GM12878 (cell line): ENCODE measurements around the gene LRRC45. TPM values are rescaled to one million over a fixed set of nuclear protein-coding genes. Genes with fewer than 3 reads are reported as not detected.
A peak's percentile ranks its signal among the peaks of the same experiment; 100 is the strongest.

Experiments
- ATAC-seq: fragments of 200-7000 bp; cut with Tn5 transposase; 3 replicates; pipeline ENCODE4 v1.9.1; 2020; ENCODE audit warnings: mild to moderate bottlenecking, moderate library complexity
- BruUV-seq: library from RNA; stranded (reverse); fragments of 400-500 nt; replicated peaks from 2 replicates; lab custom pipeline; 2021; lab: Mats Ljungman, UMichigan
- CTCF ChIA-PET: fragments of 300-600 bp; sonication (Branson Sonifier 250); formaldehyde crosslinking; extraction: SDS; loops from one replicate; lab custom pipeline; 2021; ENCODE audit warnings: inconsistent platforms; lab: Yijun Ruan, JAX
- POLR2A ChIA-PET: fragments of 350-600 bp; formaldehyde crosslinking; extraction: SDS; loops from one replicate; lab custom pipeline; 2021; ENCODE audit warnings: inconsistent platforms; lab: Charles Lee
- RAD21 ChIA-PET: fragments of 300-600 bp; sonication (Branson Sonifier 250); formaldehyde crosslinking; loops from one replicate; lab custom pipeline; 2023; ENCODE audit warnings: antibody characterized with exemption; ENCODE audit not compliant: unreplicated experiment; lab: Charles Lee
- SMC1A ChIA-PET: fragments of 300-600 bp; sonication (Branson Sonifier 250); formaldehyde crosslinking; loops from one replicate; lab custom pipeline; 2023; ENCODE audit not compliant: unreplicated experiment, uncharacterized antibody; lab: Charles Lee
- DNase-seq: peaks from one replicate; pipeline ENCODE4 v3.0.0-alpha.2; 2011; ENCODE audit warnings: low read depth, low spot score
- FAIRE-seq: peaks from 3 replicates; lab custom pipeline; 2011; peaks lifted over from hg19 to GRCh38; lab: Jason Lieb, UNC
- H2AFZ ChIP-seq: 2 replicates; pipeline ENCODE4 v1.6.0; 2011; ENCODE audit warnings: low read depth, low read length, control low read depth; ENCODE audit not compliant: control insufficient read depth
- H3K27ac ChIP-seq: 2 replicates; pipeline ENCODE4 v1.5.1; 2011; ENCODE audit warnings: control low read depth; ENCODE audit not compliant: control insufficient read depth, insufficient read depth
- H3K27me3 ChIP-seq, 2 experiments: replicated peaks in 1 of 2; 2 replicates each; pipeline versions ENCODE4 v1.6.0 to v1.6.1; 2011; ENCODE audit warnings: low read length in 1 of 2; ENCODE audit not compliant: control insufficient read depth in 2 of 2, insufficient read depth in 2 of 2
- H3K36me3 ChIP-seq, 2 experiments: 2 replicates each; pipeline ENCODE4 v1.5.1; 2011; ENCODE audit warnings: low read length in 1 of 2; ENCODE audit not compliant: control insufficient read depth in 2 of 2, insufficient read depth in 2 of 2
- H3K4me1 ChIP-seq: 2 replicates; pipeline ENCODE4 v1.6.1; 2011; ENCODE audit warnings: mild to moderate bottlenecking, low read length, moderate library complexity, mixed read lengths; ENCODE audit not compliant: control insufficient read depth, insufficient read depth
- H3K4me2 ChIP-seq: 2 replicates; pipeline ENCODE4 v1.6.0; 2011; ENCODE audit warnings: control low read depth; ENCODE audit not compliant: control insufficient read depth, insufficient read depth
- H3K4me3 ChIP-seq: fragments of 200-600 bp; sonication (generic); 2 replicates; pipeline ENCODE4 v1.5.1; 2016
- H3K79me2 ChIP-seq: 2 replicates; pipeline ENCODE4 v1.6.0; 2011; ENCODE audit warnings: low read length; ENCODE audit not compliant: control insufficient read depth, insufficient read depth
- H3K9ac ChIP-seq: 2 replicates; pipeline ENCODE4 v1.8.0; 2011; ENCODE audit warnings: low read length, control low read depth, mixed read lengths; ENCODE audit not compliant: control insufficient read depth, insufficient read depth
- H3K9me3 ChIP-seq: replicated peaks from 3 replicates; pipeline ENCODE4 v1.5.1; 2011; ENCODE audit warnings: mild to moderate bottlenecking, low read length; ENCODE audit not compliant: control insufficient read depth, insufficient read depth
- H4K20me1 ChIP-seq: 2 replicates; pipeline ENCODE4 v1.6.0; 2011; ENCODE audit not compliant: control insufficient read depth, insufficient read depth
- GATAD2B ChIP-seq: fragments of 450-650 bp; conservative IDR thresholded peaks from 2 replicates; pipeline ENCODE4 v1.6.1; 2017; ENCODE audit warnings: low read depth, mild to moderate bottlenecking, moderate library complexity
- MYC ChIP-seq: IDR thresholded peaks from 2 replicates; pipeline ENCODE4 v1.6.1; 2011; ENCODE audit warnings: mild to moderate bottlenecking, low read length, moderate library complexity, inconsistent platforms; ENCODE audit not compliant: insufficient read depth, insufficient replicate concordance, insufficient read length, severe bottlenecking
- PML ChIP-seq: IDR thresholded peaks from 2 replicates; pipeline ENCODE4 v1.6.1; 2012; ENCODE audit warnings: low read length, inconsistent platforms
- WGBS: methylation state at CpG from one replicate; pipeline ENCODE4 v1.1.6; 2016; ENCODE audit warnings: low lambda C conversion rate; ENCODE audit not compliant: insufficient replicate concordance, insufficient coverage; ENCODE audit errors: missing lambda C conversion rate; 5-methylcytosine and 5-hydroxymethylcytosine counted together
- in situ Hi-C: fragments of 300-500 bp; cut with MboI; formaldehyde crosslinking; loops from 9 replicates; pipeline ENCODE4 v1.14.3; 2018; ENCODE audit warnings: mixed read lengths
- intact Hi-C: fragments of 100-400 bp; cut with micrococcal nuclease; formaldehyde crosslinking; loops from one replicate; pipeline ENCODE4 v1.14.2; 2022; ENCODE audit not compliant: unreplicated experiment
- polyA plus RNA-seq, 11 experiments: library from polyadenylated mRNA; depleted of rRNA in 4 of 11; unstranded in 6 of 11; stranded (reverse) in 5 of 11; fragments of >200 nt; fragmentation: Nextera tagmentation in 4 of 11; fragmentation: Illumina TruSeq in 1 of 11; extraction: Ambion mirVana in 4 of 11; extraction: Trizol in 1 of 11; gene quantifications; 1 replicate in 1 of 11; 2 replicates in 10 of 11; pipeline versions ENCODE4 v1.2.1 to v1.2.3, GENCODE V29; 2011 to 2016; ENCODE audit warnings: inconsistent platforms in 2 of 11, missing spikeins in 2 of 11, low read depth in 1 of 11
- total RNA-seq, 4 experiments: library from RNA; depleted of rRNA in 3 of 4; stranded (reverse); fragments of >200 nt in 3 of 4; fragmentation: Illumina TruSeq in 1 of 4; extraction: Trizol in 1 of 4; gene quantifications; 2 replicates each; pipeline versions ENCODE4 v1.2.1 to v1.2.3, GENCODE V29; 2013 to 2021
- TF ChIP-seq, protein P1 (sequence below): fragments of 450-650 bp; IDR thresholded peaks from 2 replicates; pipeline ENCODE4 v1.6.1; 2016; ENCODE audit warnings: mild to moderate bottlenecking, moderate library complexity, borderline replicate concordance

LRRC45 gene
- total and polyA plus RNA-seq, 10 of the 15 experiments (the other 5 are each of a cell fraction or from before 2014, with no cell fraction given): 0.03 to 27.7 (median 10.4) TPM

DNA sequence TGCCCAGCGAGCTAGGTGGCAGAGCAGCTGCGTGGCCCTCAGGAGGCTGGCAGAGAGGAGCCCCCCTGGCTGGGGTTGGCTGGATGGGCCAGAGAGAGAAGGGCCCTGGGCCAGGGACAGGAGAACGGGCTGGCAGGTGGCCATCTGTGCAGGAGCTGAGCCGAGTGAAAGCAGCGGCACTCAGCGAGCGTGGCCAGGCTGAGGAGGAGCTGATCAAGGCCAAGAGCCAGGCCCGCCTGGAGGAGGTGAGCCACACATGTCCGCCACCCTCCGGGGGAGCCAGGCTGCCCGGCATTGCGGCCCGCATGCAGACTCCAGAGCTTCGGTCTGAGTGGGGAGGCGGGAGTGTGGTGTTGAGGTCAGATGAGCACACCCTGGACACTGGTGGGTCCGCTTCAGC is 6.3 kb downstream of the LRRC45 start (continued):
- TF ChIP-seq MYC: no peak
- TF ChIP-seq, all 136 proteins: peak for 0

DNA sequence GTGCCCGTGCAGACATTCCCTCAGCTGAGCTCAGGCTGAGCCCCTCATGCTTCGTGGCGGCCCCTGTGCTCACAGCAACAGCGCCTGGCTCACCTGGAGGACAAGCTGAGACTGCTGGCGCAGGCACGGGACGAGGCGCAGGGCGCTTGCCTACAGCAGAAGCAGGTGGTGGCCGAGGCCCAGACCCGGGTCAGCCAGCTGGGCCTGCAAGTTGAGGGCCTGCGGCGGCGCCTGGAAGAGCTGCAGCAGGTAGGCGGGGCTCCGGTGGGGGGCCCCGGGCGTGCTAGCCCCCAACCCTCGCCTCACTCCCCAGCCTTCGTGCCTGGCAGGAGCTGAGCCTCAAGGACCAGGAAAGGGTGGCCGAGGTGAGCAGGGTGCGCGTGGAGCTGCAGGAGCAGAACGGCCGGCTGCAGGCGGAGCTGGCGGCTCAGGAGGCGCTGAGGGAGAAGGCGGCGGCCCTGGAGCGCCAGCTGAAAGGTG is 6.9 kb downstream of the LRRC45 start:
- Histone ChIP-seq H3K79me2 (no peaks in the 10 kb centered on the region), H3K36me3 (no peaks in the 10 kb centered on the region; a peak in 3 of 4 replicates), H3K4me3 (no peak overlapping the region), H3K4me1 (no peaks in the 10 kb centered on the region; the same call in 1 of the 2 replicates), H2AFZ (no peak overlapping the region), H4K20me1 (no peaks in the 10 kb centered on the region), H3K27me3 (no peaks in the 10 kb centered on the region), H3K4me2 (peak overlapping the region; percentile 94), H3K9ac (no peak overlapping the region), H3K27ac (no peak overlapping the region), H3K9me3 (no peaks in the 10 kb centered on the region)
- BruUV-seq: no TSS peak
- FAIRE-seq (no peak), ATAC-seq (no peak), DNase-seq (no peak)
- intact Hi-C loops: no loop called here
- ChIA-PET POLR2A (interaction anchor here (1.1 to 1.3 kb wide), 2 partner anchors 20 to 70 kb away, joined by 3 read pairs; no protein-coding TSS in a partner anchor), CTCF (interaction anchor here (0.6 to 2.3 kb wide), 15 partner anchors 8 to 827 kb away, joined by 3 to 19 read pairs (median 3); no protein-coding TSS in a partner anchor), RAD21 (interaction anchor here (0.6 to 1.5 kb wide), 8 partner anchors 10 to 321 kb away, joined by 3 to 4 read pairs (median 4); no protein-coding TSS in a partner anchor), SMC1A (interaction anchor here (0.7 to 2.5 kb wide), 5 partner anchors 76 to 389 kb away, joined by 3 to 13 read pairs (median 4); no protein-coding TSS in a partner anchor)
- WGBS: 81% methylated on average over 18 of the region's 31 CpGs
- in situ Hi-C loops: no loop called here
- TF ChIP-seq, protein P1, sequence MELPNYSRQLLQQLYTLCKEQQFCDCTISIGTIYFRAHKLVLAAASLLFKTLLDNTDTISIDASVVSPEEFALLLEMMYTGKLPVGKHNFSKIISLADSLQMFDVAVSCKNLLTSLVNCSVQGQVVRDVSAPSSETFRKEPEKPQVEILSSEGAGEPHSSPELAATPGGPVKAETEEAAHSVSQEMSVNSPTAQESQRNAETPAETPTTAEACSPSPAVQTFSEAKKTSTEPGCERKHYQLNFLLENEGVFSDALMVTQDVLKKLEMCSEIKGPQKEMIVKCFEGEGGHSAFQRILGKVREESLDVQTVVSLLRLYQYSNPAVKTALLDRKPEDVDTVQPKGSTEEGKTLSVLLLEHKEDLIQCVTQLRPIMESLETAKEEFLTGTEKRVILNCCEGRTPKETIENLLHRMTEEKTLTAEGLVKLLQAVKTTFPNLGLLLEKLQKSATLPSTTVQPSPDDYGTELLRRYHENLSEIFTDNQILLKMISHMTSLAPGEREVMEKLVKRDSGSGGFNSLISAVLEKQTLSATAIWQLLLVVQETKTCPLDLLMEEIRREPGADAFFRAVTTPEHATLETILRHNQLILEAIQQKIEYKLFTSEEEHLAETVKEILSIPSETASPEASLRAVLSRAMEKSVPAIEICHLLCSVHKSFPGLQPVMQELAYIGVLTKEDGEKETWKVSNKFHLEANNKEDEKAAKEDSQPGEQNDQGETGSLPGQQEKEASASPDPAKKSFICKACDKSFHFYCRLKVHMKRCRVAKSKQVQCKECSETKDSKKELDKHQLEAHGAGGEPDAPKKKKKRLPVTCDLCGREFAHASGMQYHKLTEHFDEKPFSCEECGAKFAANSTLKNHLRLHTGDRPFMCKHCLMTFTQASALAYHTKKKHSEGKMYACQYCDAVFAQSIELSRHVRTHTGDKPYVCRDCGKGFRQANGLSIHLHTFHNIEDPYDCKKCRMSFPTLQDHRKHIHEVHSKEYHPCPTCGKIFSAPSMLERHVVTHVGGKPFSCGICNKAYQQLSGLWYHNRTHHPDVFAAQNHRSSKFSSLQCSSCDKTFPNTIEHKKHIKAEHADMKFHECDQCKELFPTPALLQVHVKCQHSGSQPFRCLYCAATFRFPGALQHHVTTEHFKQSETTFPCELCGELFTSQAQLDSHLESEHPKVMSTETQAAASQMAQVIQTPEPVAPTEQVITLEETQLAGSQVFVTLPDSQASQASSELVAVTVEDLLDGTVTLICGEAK: no peak
- TF ChIP-seq PML: no peak
- no peak for TF ChIP-seq GATAD2B
